ENCODE measurements around the gene SPSB2. TPM values are rescaled to one million over a fixed set of nuclear protein-coding genes. Genes with fewer than 3 reads are reported as not detected.

SPSB2 gene
- total RNA-seq, 4 donors from 2014 or later, result 4.3 to 15.8 (median 7.9) TPM

DNA sequence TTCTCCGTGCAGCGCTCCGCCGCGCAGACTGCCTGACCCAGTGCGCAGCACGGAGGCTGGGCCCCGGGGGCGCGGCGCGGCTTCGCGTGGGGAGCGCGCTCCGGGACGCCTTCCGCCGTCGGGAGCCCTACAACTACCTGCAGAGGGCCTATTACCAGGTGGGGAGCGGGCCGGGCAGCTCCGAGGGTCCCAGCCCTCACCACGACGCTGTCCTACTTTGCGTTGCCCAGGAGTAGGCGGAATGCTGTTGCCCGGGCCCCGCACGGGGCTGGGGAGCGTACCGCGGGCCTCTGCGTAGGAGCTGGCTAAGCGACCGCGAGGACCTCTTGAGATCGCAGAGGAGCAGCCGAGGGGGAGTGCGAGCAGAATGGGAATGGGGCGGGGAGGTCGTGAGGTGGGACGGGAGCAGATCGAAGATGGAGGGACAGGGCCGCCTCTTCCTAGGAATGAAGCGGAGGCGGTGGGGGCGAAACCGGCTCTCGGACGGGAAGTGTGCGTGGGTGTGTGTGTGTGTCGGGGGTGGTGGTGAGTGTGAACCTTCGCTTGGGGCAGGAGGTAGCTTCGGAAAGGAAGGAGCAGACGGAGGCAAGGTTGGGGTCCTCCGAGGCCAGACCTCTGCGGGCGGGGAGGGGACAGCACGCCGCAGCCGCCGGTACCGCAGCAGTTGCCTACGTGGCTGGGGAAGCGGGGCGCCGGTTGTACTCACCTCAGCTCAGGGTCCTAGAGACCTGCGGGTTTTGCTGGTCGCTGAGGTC lies 44.1 kb downstream of the SPSB2 start:
- DNase-seq, result no peak
- H3K27ac ChIP-seq, result peak overlapping the region; percentile 60 to 88 (median 74)
- intact Hi-C loops (cut with DNase I), result loop anchor here (5.0 kb wide), 1 partner anchor 92 kb away; no protein-coding TSS in a partner anchor
- H3K4me3 ChIP-seq, result peak overlapping the region; percentile 54 to 95 (median 62)
- H3K27me3 ChIP-seq, result peaks cover 0 to 64% (median under 1%) of the 10 kb centered on the region in 4 donors
- peak in 1 of 4 donors; percentile 49 for TF ChIP-seq POLR2A (IDR thresholded peaks at IDR 0.05)
- no peak for TF ChIP-seq CTCF (IDR thresholded peaks at IDR 0.05)
- peaks cover 2 to 48% (median 11%) of the 10 kb centered on the region in 3 donors for H3K4me1 ChIP-seq
- 0% methylated on average over 24 to 26 of the region's 71 CpGs for WGBS, 2 donors
- H3K9me3 ChIP-seq, result no peaks in the 10 kb centered on the region
- H3K36me3 ChIP-seq, result peaks cover 0 to 31% (median 0%) of the 10 kb centered on the region in 3 donors

GRCh38 chr12:6827982-6828780 lies 44.9 kb downstream of the SPSB2 start, which contains the start of gene P3H3:
P3H3 (plus strand) TSS chr12:6828407; CDS start chr12:6828441, 34 bp downstream.
- intact Hi-C loops (cut with DNase I), result loop anchor here (5.0 kb wide), 1 partner anchor 91 kb away; no protein-coding TSS in a partner anchor
- 2 to 5% methylated on average over 12 to 15 of the region's 60 CpGs for WGBS, 2 donors
- no peak for DNase-seq
- Histone ChIP-seq H3K27ac (peak within 1 kb of the TSS; percentile 60 to 88 (median 74)), H3K4me1 (peaks cover 2 to 48% (median 11%) of the 10 kb centered on the region in 3 donors), H3K36me3 (peaks cover 0 to 23% (median 0%) of the 10 kb centered on the region in 3 donors), H3K27me3 (peaks cover 0 to 72% (median 5%) of the 10 kb centered on the region in 4 donors), H3K4me3 (peak within 1 kb of the TSS; percentile 54 to 95 (median 62)), H3K9me3 (no peaks in the 10 kb centered on the region)
- TF ChIP-seq CTCF (IDR thresholded peaks at IDR 0.05) (peak in 2 of 6 experiments; percentile 5 to 14), POLR2A (IDR thresholded peaks at IDR 0.05) (no peak)

DNA sequence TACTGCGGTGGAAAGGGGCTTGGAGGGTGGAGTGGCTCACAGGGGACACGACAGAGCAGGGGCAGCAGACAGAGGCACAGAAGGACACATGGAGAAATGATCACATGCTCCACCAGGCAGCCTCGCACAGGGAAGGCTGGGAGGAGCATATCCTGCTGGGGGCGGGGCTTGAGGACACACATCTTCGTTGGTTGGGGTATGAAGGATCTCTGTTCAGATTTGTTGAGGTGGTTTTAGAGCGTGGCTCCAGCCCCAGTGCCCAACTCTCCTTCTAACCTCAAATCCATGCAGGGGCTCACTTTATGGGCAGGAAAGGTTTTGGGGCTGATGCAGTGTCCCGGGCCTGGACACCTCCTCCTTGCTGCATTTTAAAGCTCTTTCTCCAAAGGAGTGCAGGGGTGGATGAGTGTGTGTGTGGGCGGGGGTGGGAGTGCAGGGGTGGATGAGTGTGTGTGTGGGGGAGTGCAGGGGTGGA lies 45.6 kb downstream of the SPSB2 start:
- DNase-seq, result no peak
- Histone ChIP-seq H3K36me3 (peaks cover 0 to 23% (median 0%) of the 10 kb centered on the region in 3 donors), H3K4me3 (peak overlapping the region in 2 of 4 donors; percentile 62 to 95), H3K27me3 (peaks cover 0 to 79% (median 5%) of the 10 kb centered on the region in 4 donors), H3K27ac (peak overlapping the region; percentile 9 to 63 (median 29)), H3K9me3 (no peaks in the 10 kb centered on the region), H3K4me1 (peaks cover 2 to 52% (median 11%) of the 10 kb centered on the region in 3 donors)
- intact Hi-C loops (cut with DNase I), result loop anchor here (5.0 kb wide), 1 partner anchor 90 kb away; no protein-coding TSS in a partner anchor
- TF ChIP-seq CTCF (IDR thresholded peaks at IDR 0.05), result no peak
- TF ChIP-seq POLR2A (IDR thresholded peaks at IDR 0.05), result no peak
- WGBS, 2 donors, result 0 to 7% methylated on average over 3 to 6 of the region's 8 CpGs

GRCh38 chr12:6826734-6827436 lies 46.2 kb downstream of the SPSB2 start:
- DNase-seq, result no peak

More at GRCh38 chr12:6826734-6827436, 46.2 kb downstream of the SPSB2 start:
- intact Hi-C loops (cut with DNase I), result loop anchor here (5.0 kb wide), 1 partner anchor 90 kb away; no protein-coding TSS in a partner anchor
- peak overlapping the region; percentile 9 to 63 (median 29) for H3K27ac ChIP-seq
- peaks cover 0 to 18% (median 0%) of the 10 kb centered on the region in 3 donors for H3K36me3 ChIP-seq
- 71% methylated on average over 5 of the region's 22 CpGs; no CpG with 5 or more reads in 1 of the 2 donors for WGBS, 2 donors
- H3K9me3 ChIP-seq, result no peaks in the 10 kb centered on the region
- H3K4me1 ChIP-seq, result peaks cover 5 to 57% (median 16%) of the 10 kb centered on the region in 3 donors
- TF ChIP-seq CTCF (IDR thresholded peaks at IDR 0.05) (no peak), POLR2A (IDR thresholded peaks at IDR 0.05) (no peak)
- H3K27me3 ChIP-seq, result peaks cover 0 to 85% (median 5%) of the 10 kb centered on the region in 4 donors
- peak overlapping the region in 1 of 4 donors; percentile 95 for H3K4me3 ChIP-seq

All from esophagus squamous epithelium (tissue), 5 donors.